HG02759 (cell line): Measurements from ENCODE around the gene SORCS2.

Source experiments
- ATAC-seq: cut with Tn5 transposase; IDR thresholded peaks from one replicate; pipeline ENCODE4 v1.9.1; 2021; ENCODE audit warnings: mild to moderate bottlenecking, moderate library complexity; ENCODE audit not compliant: unreplicated experiment

SORCS2 gene

GRCh38 chr4:7366180-7366945, 174.0 kb downstream of the SORCS2 start:
- ATAC-seq: no peak

- no peak for ATAC-seq
Measured at GRCh38 chr4:7366954-7367353, 174.6 kb downstream of the SORCS2 start.

GRCh38 chr4:7367406-7367805, 175.1 kb downstream of the SORCS2 start:
- ATAC-seq: no peak

- ATAC-seq: no peak
Measured at GRCh38 chr4:7367864-7368277, 175.5 kb downstream of the SORCS2 start.

GRCh38 chr4:7368296-7368695, 176.0 kb downstream of the SORCS2 start:
- ATAC-seq: no peak

GRCh38 chr4:7369511-7369910, 177.2 kb downstream of the SORCS2 start:
- no peak for ATAC-seq

- ATAC-seq: no peak
Measured at GRCh38 chr4:7370038-7370437, 177.7 kb downstream of the SORCS2 start.

GRCh38 chr4:7371210-7371941, 179.0 kb downstream of the SORCS2 start:
- ATAC-seq: no peak

- ATAC-seq: no peak
Measured at GRCh38 chr4:7372673-7373072, 180.3 kb downstream of the SORCS2 start.

GRCh38 chr4:7374571-7374970, 182.2 kb downstream of the SORCS2 start:
- no peak for ATAC-seq

- no peak for ATAC-seq
Measured at GRCh38 chr4:7375427-7375826, 183.1 kb downstream of the SORCS2 start.

- ATAC-seq: no peak
Measured at GRCh38 chr4:7377223-7377865, 185.0 kb downstream of the SORCS2 start.

- no peak for ATAC-seq
Measured at GRCh38 chr4:7379186-7379585, 186.8 kb downstream of the SORCS2 start.

GRCh38 chr4:7379719-7380118, 187.4 kb downstream of the SORCS2 start:
- ATAC-seq: no peak

- no peak for ATAC-seq
Measured at GRCh38 chr4:7381221-7381889, 189.0 kb downstream of the SORCS2 start.

- ATAC-seq: no peak
Measured at GRCh38 chr4:7381890-7382633, 189.7 kb downstream of the SORCS2 start.

GRCh38 chr4:7382634-7383014, 190.3 kb downstream of the SORCS2 start:
- no peak for ATAC-seq

- no peak for ATAC-seq
Measured at GRCh38 chr4:7383266-7383665, 190.9 kb downstream of the SORCS2 start.

GRCh38 chr4:7384003-7384928, 191.9 kb downstream of the SORCS2 start:
- no peak for ATAC-seq
